DMS53 (cell line): Measurements from ENCODE around the gene CAPN1.
"Not testable (repeated sequence)": the region's sequence is repeated elsewhere in the genome, so short reads cannot be mapped to it uniquely, and the experiment has no call there.

ENCODE experiments used
- DNase-seq: peaks from one replicate; lab custom pipeline; 2025; lab: John Stamatoyannopoulos, UW

The CAPN1 gene

GRCh38 chr11:65181569-65182257, at the start of gene CAPN1:
Gene CAPN1, plus strand, starts transcription at chr11:65181928. Its CDS starts 774 bp downstream, at chr11:65182702.
- DNase-seq, result peak; percentile 84

- no peak for DNase-seq
Observed at GRCh38 chr11:65132238-65132987, 49.3 kb upstream of the CAPN1 start.

- peak; percentile 85 for DNase-seq
Observed at GRCh38 chr11:65132988-65133700, 48.6 kb upstream of the CAPN1 start.

- DNase-seq, result peak; percentile 52
Observed at GRCh38 chr11:65133724-65134123, 48.0 kb upstream of the CAPN1 start.

- peak; percentile 96 for DNase-seq
Observed at GRCh38 chr11:65134240-65134951, 47.3 kb upstream of the CAPN1 start, which contains the start of gene SYVN1. Gene SYVN1, minus strand, starts transcription at chr11:65134519. Its CDS starts 918 bp downstream, at chr11:65133601.

- DNase-seq, result peak; percentile 99
Observed at GRCh38 chr11:65134952-65135632, 46.6 kb upstream of the CAPN1 start.

- DNase-seq, result peak; percentile 64
Observed at GRCh38 chr11:65135633-65136145, 46.0 kb upstream of the CAPN1 start.

GRCh38 chr11:65136515-65137096, 45.1 kb upstream of the CAPN1 start:
- DNase-seq, result no peak

- no peak for DNase-seq
Observed at GRCh38 chr11:65141896-65142494, 39.7 kb upstream of the CAPN1 start.

GRCh38 chr11:65147352-65148075, 34.2 kb upstream of the CAPN1 start:
- no peak for DNase-seq

- no peak for DNase-seq
Observed at GRCh38 chr11:65148657-65149056, 33.1 kb upstream of the CAPN1 start.

- not testable (repeated sequence) for DNase-seq
Observed at GRCh38 chr11:65150131-65150508, 31.6 kb upstream of the CAPN1 start.

- DNase-seq, result peak; percentile 98
Observed at GRCh38 chr11:65150509-65151299, 31.0 kb upstream of the CAPN1 start.

- no peak for DNase-seq
Observed at GRCh38 chr11:65151331-65151899, 30.3 kb upstream of the CAPN1 start.

GRCh38 chr11:65152122-65152521, 29.6 kb upstream of the CAPN1 start:
- no peak for DNase-seq

GRCh38 chr11:65156256-65156655, 25.5 kb upstream of the CAPN1 start:
- no peak for DNase-seq

- DNase-seq, result no peak
Observed at GRCh38 chr11:65156926-65157325, 24.8 kb upstream of the CAPN1 start.

- DNase-seq, result no peak
Observed at GRCh38 chr11:65157336-65157735, 24.4 kb upstream of the CAPN1 start.

- DNase-seq, result no peak
Observed at GRCh38 chr11:65159012-65159411, 22.7 kb upstream of the CAPN1 start.
